ENCODE results near the gene POU2F3.
"Not testable (repeated sequence)": the region's sequence is repeated elsewhere in the genome, so short reads cannot be mapped to it uniquely, and the experiment has no call there.

The POU2F3 gene

DNA sequence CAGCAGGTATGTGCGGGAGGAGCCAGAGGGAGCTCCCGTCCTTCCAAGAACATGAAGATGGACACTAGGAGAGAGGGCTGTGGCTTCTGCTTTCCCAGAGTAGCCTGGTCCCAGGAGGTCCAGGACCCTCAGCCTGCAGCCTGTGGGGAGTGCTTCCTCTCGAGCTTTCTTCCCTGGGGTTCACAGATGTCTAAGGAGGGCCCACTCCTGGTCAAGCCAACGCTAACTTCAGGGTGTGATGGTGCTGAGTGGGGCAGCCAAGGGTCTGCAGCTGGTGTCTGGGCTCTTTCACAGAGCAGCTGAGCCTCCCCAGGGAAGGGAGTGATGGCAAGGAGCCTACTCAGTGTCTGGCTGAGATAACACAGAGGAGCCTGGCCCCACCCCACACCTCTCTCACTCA lies 3.3 kb downstream of the POU2F3 start:
- no peak for DNase-seq
- in situ Hi-C loops (cut with MboI; ENCODE audit: low pct_unique_long_range_greater_than_20kb, low sequenced_read_pairs) = no loop called here

DNA sequence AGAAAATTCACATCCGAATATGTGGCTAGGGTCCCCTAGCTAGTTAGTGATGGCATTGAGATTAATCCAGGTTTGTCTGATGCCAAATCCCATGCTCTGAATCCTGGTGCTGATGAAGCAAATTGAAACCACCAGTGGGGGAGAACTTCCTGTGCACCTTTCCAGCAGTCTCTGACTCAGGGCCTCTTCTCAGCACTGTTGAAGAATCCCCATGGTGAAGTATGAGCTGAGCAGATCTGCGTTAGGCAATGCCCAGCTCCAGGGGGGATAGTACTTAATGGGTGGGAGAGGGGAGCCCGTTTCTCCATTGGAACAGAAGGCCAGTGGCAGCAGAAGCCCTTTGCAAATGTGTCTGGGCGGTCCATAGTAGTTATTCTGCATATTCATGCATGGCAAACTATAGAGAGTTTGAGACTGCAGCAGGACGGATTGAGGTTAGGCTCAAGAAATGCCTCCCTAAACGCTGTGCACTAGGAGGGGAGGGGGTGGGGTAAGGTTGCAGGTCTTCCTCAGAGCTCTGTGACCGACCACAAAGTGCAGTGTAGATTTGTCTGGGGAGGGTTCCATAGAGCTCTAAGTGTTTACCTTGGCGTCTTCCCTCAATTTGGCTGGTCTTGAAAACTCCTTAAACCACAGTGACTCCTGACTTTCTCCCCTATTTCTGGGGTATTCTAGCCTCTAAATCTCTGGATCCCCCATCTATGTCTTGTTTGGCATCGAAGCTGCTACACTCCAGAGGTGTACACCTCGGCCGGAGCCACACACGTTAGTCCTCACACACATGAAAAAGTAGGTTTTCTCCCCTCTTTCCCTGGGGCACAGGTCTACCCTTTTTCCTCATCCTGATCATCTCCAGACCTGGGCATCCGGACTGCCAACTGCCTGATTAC lies 4.8 kb downstream of the POU2F3 start:
- no peak for DNase-seq

DNA sequence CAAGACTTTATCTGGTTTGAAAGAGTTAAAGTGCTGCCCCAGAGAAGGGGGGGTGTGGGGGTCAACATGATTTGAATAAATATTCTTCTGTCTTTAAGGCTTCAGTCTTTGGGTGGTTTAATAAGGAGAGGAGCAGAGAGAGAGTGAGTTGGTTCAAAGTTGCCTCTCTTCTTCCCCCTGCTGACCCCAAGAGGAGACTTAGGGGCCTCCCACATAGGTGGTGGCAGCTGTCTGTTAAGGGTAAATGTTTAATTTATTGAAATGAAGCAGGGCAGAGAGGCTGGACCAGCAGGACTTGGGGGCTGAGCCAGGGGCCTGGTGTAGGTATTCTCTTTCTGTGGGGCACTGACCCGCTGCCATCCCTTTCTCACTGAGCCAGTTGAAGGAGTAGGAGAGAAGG lies 5.5 kb downstream of the POU2F3 start:
- in situ Hi-C loops (cut with MboI; ENCODE audit: low pct_unique_long_range_greater_than_20kb, low sequenced_read_pairs) = no loop called here
- no peak for DNase-seq

More for the DNA sequence above, 4.8 kb downstream of the POU2F3 start:
- in situ Hi-C loops (cut with MboI; ENCODE audit: low pct_unique_long_range_greater_than_20kb, low sequenced_read_pairs) = no loop called here

DNA sequence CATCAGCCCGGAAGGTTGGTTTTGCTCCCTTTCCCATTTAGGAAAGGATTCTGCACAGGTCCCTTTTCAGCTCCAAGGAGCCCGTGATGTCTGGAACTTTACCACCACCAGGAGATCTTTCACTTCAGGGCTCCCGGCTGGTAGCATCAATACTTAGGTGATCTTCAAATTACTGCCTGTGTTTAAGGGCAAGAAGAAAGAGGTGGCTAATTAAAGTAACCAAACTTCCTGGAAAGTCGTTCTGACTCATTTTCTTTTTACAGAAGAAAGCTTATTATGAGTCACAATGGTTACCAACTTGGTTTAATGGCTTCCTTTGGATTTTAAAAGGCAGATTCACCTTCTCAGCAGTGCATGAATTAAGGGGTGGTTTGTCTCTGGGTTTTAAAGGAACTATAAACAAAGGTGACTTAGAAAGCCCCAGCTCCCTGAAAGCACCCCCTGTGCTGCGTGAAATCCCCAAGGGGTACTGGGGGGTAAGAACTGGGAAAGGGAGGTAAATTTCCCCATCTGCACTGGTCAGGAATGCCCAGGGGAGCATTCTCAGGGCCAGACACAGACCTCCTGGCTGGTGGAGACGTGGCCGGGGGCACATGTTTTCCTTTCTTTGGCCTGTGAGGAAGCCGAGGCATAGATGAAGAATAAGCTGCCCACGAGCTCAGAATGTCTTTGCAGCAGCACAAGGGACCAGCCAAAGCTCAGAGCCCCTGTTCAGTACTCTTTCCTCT lies 8.8 kb downstream of the POU2F3 start:
- in situ Hi-C loops (cut with MboI; ENCODE audit: low pct_unique_long_range_greater_than_20kb, low sequenced_read_pairs) = no loop called here
- peak; percentile 9 for DNase-seq

GRCh38 chr11:120249279-120250262 lies 9.6 kb downstream of the POU2F3 start:
- in situ Hi-C loops (cut with MboI; ENCODE audit: low pct_unique_long_range_greater_than_20kb, low sequenced_read_pairs) = no loop called here
- no peak for DNase-seq

DNA sequence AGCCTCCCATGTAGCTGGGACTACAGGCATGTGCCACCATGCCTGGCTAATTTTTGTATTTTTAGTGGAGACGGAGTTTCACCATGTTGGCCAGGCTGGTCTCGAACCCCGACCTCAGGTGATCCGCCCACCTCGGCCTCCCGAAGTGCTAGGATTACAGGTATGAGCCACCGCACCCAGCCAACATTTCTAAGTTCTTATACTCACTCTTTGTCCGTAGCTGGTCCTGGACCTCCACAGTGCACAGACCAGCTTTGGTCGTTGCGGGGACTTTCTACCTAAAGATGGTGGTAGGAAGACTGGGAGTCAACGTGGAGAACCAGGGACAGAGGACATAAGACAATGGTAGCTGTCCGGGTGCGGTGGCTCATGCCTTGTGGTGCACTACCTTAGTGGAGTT lies 13.4 kb downstream of the POU2F3 start:
- DNase-seq; in situ Hi-C loops (cut with MboI; ENCODE audit: low pct_unique_long_range_greater_than_20kb, low sequenced_read_pairs): not testable (repeated sequence)

- in situ Hi-C loops (cut with MboI; ENCODE audit: low pct_unique_long_range_greater_than_20kb, low sequenced_read_pairs) = no loop called here
- no peak for DNase-seq
Measured at GRCh38 chr11:120254788-120255518, 15.0 kb downstream of the POU2F3 start.

DNA sequence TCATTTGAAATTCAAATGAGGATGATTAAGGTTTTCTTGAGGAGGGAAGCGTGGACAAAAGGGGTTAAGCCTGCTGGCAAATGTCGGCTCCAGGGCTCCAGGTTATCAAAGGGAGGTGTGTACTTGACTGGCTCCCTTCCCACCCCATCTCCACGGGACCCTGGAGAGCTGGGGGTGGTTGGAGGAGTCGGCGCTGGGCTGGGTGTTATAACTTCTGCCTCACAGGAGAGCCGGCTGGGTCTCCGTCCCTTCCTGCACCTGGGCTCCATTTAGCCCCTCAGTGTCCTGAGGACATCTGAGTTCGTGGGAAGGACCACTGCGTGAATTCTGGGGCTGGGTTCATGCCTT lies 15.6 kb downstream of the POU2F3 start:
- DNase-seq = no peak
- in situ Hi-C loops (cut with MboI; ENCODE audit: low pct_unique_long_range_greater_than_20kb, low sequenced_read_pairs) = no loop called here

- in situ Hi-C loops (cut with MboI; ENCODE audit: low pct_unique_long_range_greater_than_20kb, low sequenced_read_pairs) = no loop called here
- DNase-seq = no peak
Measured at GRCh38 chr11:120256178-120256577, 16.2 kb downstream of the POU2F3 start.

GRCh38 chr11:120256779-120257178 lies 16.8 kb downstream of the POU2F3 start:
- in situ Hi-C loops (cut with MboI; ENCODE audit: low pct_unique_long_range_greater_than_20kb, low sequenced_read_pairs) = no loop called here
- DNase-seq = no peak

GRCh38 chr11:120257346-120257745 lies 17.4 kb downstream of the POU2F3 start:
- no peak for DNase-seq
- in situ Hi-C loops (cut with MboI; ENCODE audit: low pct_unique_long_range_greater_than_20kb, low sequenced_read_pairs) = no loop called here

- no peak for DNase-seq
- in situ Hi-C loops (cut with MboI; ENCODE audit: low pct_unique_long_range_greater_than_20kb, low sequenced_read_pairs) = no loop called here
Measured at GRCh38 chr11:120258661-120259060, 18.7 kb downstream of the POU2F3 start.

DNA sequence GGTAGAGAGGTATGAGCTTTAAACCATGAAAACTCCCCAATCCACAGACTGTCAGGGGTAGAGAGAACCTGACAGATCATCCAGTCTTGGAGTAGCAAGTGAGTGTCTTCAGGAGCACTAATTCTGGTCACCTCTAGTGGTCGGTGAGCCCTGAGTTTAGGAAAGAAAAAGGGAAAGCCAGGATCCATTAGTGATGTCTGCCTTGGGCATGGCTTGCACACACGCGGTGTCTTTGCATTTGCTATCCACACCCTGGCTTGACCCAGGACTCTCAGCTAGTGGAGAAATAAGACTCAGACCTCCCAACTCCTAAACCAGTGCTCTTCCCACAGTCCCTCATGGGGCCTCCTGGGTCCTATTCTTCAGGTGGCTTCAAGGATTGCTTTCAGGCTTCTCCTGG lies 19.3 kb downstream of the POU2F3 start:
- DNase-seq = no peak
- in situ Hi-C loops (cut with MboI; ENCODE audit: low pct_unique_long_range_greater_than_20kb, low sequenced_read_pairs) = no loop called here

DNA sequence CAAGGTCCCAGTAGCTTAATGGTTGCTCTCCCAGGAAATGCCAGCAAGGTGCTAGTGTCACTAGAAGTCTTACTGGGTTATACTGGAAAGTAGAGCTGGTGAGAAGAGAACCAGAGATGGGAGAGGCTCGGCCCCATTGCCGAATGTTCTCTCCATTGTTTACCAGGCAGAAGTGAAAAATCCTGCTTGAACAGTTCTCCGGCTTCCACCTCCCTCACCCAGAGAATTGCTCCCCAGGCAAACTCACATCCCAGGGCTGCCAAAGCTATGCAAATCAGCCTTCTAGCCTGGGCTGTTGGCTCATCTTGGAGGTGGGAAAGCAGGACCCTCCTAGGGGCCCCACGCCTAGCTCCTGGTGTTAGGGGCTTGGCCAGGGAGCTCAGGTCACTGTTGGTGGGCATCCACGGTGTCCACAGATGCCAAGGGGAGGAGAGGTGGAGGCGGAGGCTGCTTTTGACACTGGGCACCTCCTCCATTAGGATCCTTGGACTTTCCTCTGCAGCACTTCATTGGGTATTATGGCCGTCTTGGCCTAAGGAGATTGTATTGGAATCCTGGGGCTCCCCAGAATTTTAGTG lies 20.1 kb downstream of the POU2F3 start:
- in situ Hi-C loops (cut with MboI; ENCODE audit: low pct_unique_long_range_greater_than_20kb, low sequenced_read_pairs) = no loop called here
- DNase-seq = no peak

- in situ Hi-C loops (cut with MboI; ENCODE audit: low pct_unique_long_range_greater_than_20kb, low sequenced_read_pairs) = no loop called here
- DNase-seq = no peak
Measured at GRCh38 chr11:120260616-120261015, 20.7 kb downstream of the POU2F3 start.

- in situ Hi-C loops (cut with MboI; ENCODE audit: low pct_unique_long_range_greater_than_20kb, low sequenced_read_pairs) = no loop called here
- no peak for DNase-seq
Measured at GRCh38 chr11:120261321-120261720, 21.4 kb downstream of the POU2F3 start.

DNA sequence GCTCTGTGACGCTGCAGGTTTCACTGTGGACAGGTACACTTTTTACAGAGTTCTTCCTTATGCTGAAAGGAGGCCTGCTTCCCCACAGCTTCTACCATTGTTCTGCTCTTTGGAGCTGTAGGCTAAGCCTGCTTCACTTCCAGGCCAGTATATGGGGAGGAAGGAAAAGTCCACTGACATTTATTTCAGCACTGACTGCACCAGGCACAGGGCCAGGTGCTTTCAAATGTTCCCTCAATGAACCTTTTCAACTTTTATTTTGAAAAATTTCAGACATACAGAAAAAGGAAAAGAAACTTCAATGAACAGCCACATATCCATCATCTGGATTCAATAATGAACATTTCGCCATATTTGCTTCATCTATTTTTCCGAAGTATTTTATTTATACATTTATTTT lies 22.0 kb downstream of the POU2F3 start:
- DNase-seq = no peak
- in situ Hi-C loops (cut with MboI; ENCODE audit: low pct_unique_long_range_greater_than_20kb, low sequenced_read_pairs) = no loop called here

DNA sequence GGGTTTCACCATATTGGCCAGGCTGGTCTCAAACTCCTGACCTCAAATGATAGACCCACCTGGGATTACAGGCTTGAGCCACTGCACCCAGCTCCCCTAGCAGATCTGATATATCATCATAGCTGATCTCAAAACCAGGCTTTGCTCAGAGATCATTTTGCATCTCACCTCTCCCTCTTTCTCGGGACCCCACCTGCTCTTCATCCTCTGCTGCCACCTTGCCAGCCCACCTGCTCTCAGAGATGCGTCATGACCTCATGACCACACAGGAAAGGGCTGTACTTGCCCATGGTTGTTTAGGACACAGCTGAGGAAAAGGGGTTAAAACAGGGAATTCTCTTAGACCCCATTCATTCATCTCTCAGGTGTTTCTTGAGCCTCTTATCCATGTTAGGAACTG lies 27.4 kb downstream of the POU2F3 start:
- in situ Hi-C loops (cut with MboI; ENCODE audit: low pct_unique_long_range_greater_than_20kb, low sequenced_read_pairs) = no loop called here
- no peak for DNase-seq

- in situ Hi-C loops (cut with MboI; ENCODE audit: low pct_unique_long_range_greater_than_20kb, low sequenced_read_pairs) = no loop called here
- no peak for DNase-seq
Measured at GRCh38 chr11:120268686-120269085, 28.7 kb downstream of the POU2F3 start.
